Liver (tissue), 9 donors: ENCODE measurements around the gene CCDC141. TPM values are rescaled to one million over a fixed set of nuclear protein-coding genes. Genes with fewer than 3 reads are reported as not detected.

Experiments
- DNase-seq: peaks from one replicate; pipeline ENCODE4 v3.0.0-alpha.2; 2017; ENCODE audit warnings: low spot score
- H3K27ac ChIP-seq, 2 donors: one replicate each; pipeline ENCODE4 v1.7.0; 2013; ENCODE audit warnings: inconsistent platforms in 2 of 2, low read length in 2 of 2, control low read depth in 1 of 2, low read depth in 1 of 2, mild to moderate bottlenecking in 1 of 2
- H3K27me3 ChIP-seq, 4 donors: one replicate each; pipeline versions ENCODE4 v1.6.1 to v1.7.0; 2013; ENCODE audit warnings: low read length in 3 of 4, inconsistent platforms in 1 of 4, mild to moderate bottlenecking in 1 of 4, moderate library complexity in 1 of 4; ENCODE audit not compliant: control insufficient read depth in 4 of 4, insufficient read depth in 4 of 4
- H3K36me3 ChIP-seq, 4 donors: one replicate each; pipeline versions ENCODE4 v1.6.1 to v1.7.0; 2013; ENCODE audit warnings: low read length in 3 of 4, mild to moderate bottlenecking in 3 of 4, low read depth in 1 of 4, moderate library complexity in 1 of 4; ENCODE audit not compliant: control insufficient read depth in 4 of 4, insufficient read depth in 3 of 4
- H3K4me1 ChIP-seq, 4 donors: one replicate each; pipeline versions ENCODE4 v1.6.1 to v1.7.0; 2013; ENCODE audit warnings: low read length in 3 of 4, mild to moderate bottlenecking in 3 of 4, moderate library complexity in 1 of 4; ENCODE audit not compliant: control insufficient read depth in 4 of 4, insufficient read depth in 4 of 4
- H3K4me3 ChIP-seq, 3 donors: one replicate each; pipeline versions ENCODE4 v1.6.1 to v1.7.0; 2013; ENCODE audit warnings: low read length in 3 of 3, control low read depth in 1 of 3, low read depth in 1 of 3, mild to moderate bottlenecking in 1 of 3
- H3K9ac ChIP-seq, 2 donors: one replicate each; pipeline ENCODE4 v1.7.0; 2013; ENCODE audit warnings: low read length in 2 of 2, mild to moderate bottlenecking in 2 of 2, moderate library complexity in 2 of 2, control low read depth in 1 of 2, low read depth in 1 of 2
- H3K9me3 ChIP-seq, 4 donors: one replicate each; pipeline versions ENCODE4 v1.6.1 to v1.7.0; 2013; ENCODE audit warnings: low read length in 3 of 4; ENCODE audit not compliant: control insufficient read depth in 4 of 4
- CTCF ChIP-seq: fragments of 150-350 bp; IDR thresholded peaks from 2 replicates; pipeline ENCODE4 v1.5.1; 2017; ENCODE audit warnings: improper control_type of control experiment, low read depth, low read length; ENCODE audit not compliant: missing input control
- EGR1 ChIP-seq, 2 donors: IDR thresholded peaks; 2 replicates each; pipeline ENCODE4 v1.6.1; 2016 to 2018; ENCODE audit warnings: antibody characterized with exemption in 2 of 2, low read depth in 2 of 2
- FOXA1 ChIP-seq: IDR thresholded peaks from 2 replicates; pipeline ENCODE4 v1.6.1; 2016; ENCODE audit warnings: antibody characterized with exemption
- FOXA2 ChIP-seq: IDR thresholded peaks from 2 replicates; pipeline ENCODE4 v1.6.1; 2016; ENCODE audit warnings: antibody characterized with exemption
- GABPA ChIP-seq, 2 donors: IDR thresholded peaks in 1 of 2; conservative IDR thresholded peaks in 1 of 2; 2 replicates each; pipeline ENCODE4 v1.6.1; 2016; ENCODE audit warnings: antibody characterized with exemption in 2 of 2, mild to moderate bottlenecking in 1 of 2, moderate library complexity in 1 of 2
- HNF4A ChIP-seq, 2 donors: conservative IDR thresholded peaks; 2 replicates each; pipeline ENCODE4 v1.6.1; 2016; ENCODE audit warnings: antibody characterized with exemption in 2 of 2, mild to moderate bottlenecking in 2 of 2
- HNF4G ChIP-seq: IDR thresholded peaks from 2 replicates; pipeline ENCODE4 v1.6.1; 2016; ENCODE audit warnings: antibody characterized with exemption
- JUND ChIP-seq, 2 donors: IDR thresholded peaks; 2 replicates each; pipeline ENCODE4 v1.6.1; 2016; ENCODE audit warnings: antibody characterized with exemption in 2 of 2
- NR2F2 ChIP-seq: IDR thresholded peaks from 2 replicates; pipeline ENCODE4 v1.6.1; 2016; ENCODE audit warnings: antibody characterized with exemption
- RAD21 ChIP-seq, 2 donors: IDR thresholded peaks; 2 replicates each; pipeline ENCODE4 v1.6.1; 2016; ENCODE audit warnings: antibody characterized with exemption in 2 of 2, mild to moderate bottlenecking in 2 of 2
- RXRA ChIP-seq, 2 donors: IDR thresholded peaks; 2 replicates each; pipeline ENCODE4 v1.6.1; 2017 to 2018; ENCODE audit warnings: antibody characterized with exemption in 2 of 2, mild to moderate bottlenecking in 1 of 2
- TAF1 ChIP-seq: conservative IDR thresholded peaks from 2 replicates; pipeline ENCODE4 v1.6.1; 2016; ENCODE audit warnings: antibody characterized with exemption, mild to moderate bottlenecking
- YY1 ChIP-seq: IDR thresholded peaks from 2 replicates; pipeline ENCODE4 v1.6.1; 2016; ENCODE audit warnings: antibody characterized with exemption, mild to moderate bottlenecking
- WGBS: extraction: QIAGEN DNeasy Blood & Tissue Kit; methylation state at CpG from one replicate; pipeline ENCODE4 v1.1.7; 2013; 5-methylcytosine and 5-hydroxymethylcytosine counted together
- polyA plus RNA-seq, 2 donors: library from polyadenylated mRNA; stranded (reverse) in 1 of 2; unstranded in 1 of 2; fragments of 200-250 nt in 1 of 2; fragments of >200 nt in 1 of 2; fragmentation: Nextera tagmentation in 1 of 2; extraction: Ambion mirVana in 1 of 2; gene quantifications; one replicate each; pipeline versions ENCODE4 v1.2.1 to v1.2.3, GENCODE V29; 2013 to 2015
- total RNA-seq, 2 donors: library from RNA; depleted of rRNA; stranded (reverse); fragments of >200 nt; gene quantifications; one replicate each; pipeline ENCODE4 v1.2.3, GENCODE V29; 2014
- TF ChIP-seq, protein P1 (sequence below): IDR thresholded peaks from 2 replicates; pipeline ENCODE4 v1.6.1; 2016; ENCODE audit warnings: antibody characterized with exemption, mild to moderate bottlenecking
- TF ChIP-seq, protein P2 (sequence below): IDR thresholded peaks from 2 replicates; pipeline ENCODE4 v1.6.1; 2016; ENCODE audit warnings: antibody characterized with exemption
- TF ChIP-seq, protein P3 (sequence below): IDR thresholded peaks from 2 replicates; pipeline ENCODE4 v1.6.1; 2016; ENCODE audit warnings: antibody characterized with exemption
- donor health status: healthy.
- donor health status: healthy.
- donor health status: healthy.
- donor health status: healthy.
- donor health status: healthy.

Gene CCDC141
- total and polyA plus RNA-seq, 4 donors = 0.05 to 1.0 (median 0.39) TPM

DNA sequence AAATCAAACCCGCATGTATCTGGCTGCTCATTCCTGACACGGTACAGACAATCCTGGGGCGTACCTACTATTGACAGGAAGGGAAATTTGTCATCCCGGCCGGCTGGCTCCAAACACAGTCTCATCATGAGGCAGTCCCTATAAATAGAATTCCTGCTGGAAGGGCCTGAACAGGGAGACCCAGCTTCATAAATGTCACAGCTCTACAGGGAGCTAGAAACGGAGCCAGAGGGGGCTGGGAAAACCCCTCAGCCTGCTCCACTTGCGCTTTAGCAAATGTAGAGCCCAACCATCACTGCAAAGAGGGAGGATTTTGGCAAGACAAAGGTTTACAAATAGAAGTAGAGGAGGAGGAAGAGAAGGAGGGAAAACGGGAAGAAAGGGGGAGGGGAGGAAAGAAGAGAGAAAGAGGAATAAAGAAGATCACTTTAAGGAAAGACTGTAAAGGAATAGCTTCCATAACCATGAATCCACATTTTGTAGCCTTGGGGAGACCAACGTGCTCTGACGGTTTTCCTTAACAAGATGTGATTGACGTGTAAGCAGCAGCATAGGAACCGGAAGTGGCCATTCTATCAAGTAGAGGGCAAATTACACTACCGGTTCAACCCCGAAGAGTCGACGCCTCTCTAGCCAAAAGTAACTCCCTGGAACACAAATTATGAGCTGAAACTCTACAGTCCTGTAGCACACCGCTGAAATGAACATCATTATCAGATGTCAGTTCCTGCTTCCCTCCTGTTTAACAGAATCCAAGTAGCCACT is 185.9 kb downstream of the CCDC141 start:
- TF ChIP-seq, protein P1, sequence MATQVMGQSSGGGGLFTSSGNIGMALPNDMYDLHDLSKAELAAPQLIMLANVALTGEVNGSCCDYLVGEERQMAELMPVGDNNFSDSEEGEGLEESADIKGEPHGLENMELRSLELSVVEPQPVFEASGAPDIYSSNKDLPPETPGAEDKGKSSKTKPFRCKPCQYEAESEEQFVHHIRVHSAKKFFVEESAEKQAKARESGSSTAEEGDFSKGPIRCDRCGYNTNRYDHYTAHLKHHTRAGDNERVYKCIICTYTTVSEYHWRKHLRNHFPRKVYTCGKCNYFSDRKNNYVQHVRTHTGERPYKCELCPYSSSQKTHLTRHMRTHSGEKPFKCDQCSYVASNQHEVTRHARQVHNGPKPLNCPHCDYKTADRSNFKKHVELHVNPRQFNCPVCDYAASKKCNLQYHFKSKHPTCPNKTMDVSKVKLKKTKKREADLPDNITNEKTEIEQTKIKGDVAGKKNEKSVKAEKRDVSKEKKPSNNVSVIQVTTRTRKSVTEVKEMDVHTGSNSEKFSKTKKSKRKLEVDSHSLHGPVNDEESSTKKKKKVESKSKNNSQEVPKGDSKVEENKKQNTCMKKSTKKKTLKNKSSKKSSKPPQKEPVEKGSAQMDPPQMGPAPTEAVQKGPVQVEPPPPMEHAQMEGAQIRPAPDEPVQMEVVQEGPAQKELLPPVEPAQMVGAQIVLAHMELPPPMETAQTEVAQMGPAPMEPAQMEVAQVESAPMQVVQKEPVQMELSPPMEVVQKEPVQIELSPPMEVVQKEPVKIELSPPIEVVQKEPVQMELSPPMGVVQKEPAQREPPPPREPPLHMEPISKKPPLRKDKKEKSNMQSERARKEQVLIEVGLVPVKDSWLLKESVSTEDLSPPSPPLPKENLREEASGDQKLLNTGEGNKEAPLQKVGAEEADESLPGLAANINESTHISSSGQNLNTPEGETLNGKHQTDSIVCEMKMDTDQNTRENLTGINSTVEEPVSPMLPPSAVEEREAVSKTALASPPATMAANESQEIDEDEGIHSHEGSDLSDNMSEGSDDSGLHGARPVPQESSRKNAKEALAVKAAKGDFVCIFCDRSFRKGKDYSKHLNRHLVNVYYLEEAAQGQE = no peak
- TF ChIP-seq NR2F2 (no peak), TAF1 (no peak), YY1 (no peak), JUND (IDR thresholded peaks at IDR 0.05) (no peak), FOXA1 (no peak), RAD21 (IDR thresholded peaks at IDR 0.05) (no peak), GABPA (IDR thresholded peaks at IDR 0.05 in 1 of 2, conservative IDR thresholded peaks at IDR 0.05 in 1 of 2) (no peak), EGR1 (IDR thresholded peaks at IDR 0.05; ENCODE audit: low read depth in 2 of 2) (no peak), RXRA (IDR thresholded peaks at IDR 0.05) (no peak), HNF4G (no peak), CTCF (no peak), FOXA2 (no peak), HNF4A (conservative IDR thresholded peaks at IDR 0.05) (no peak)
- TF ChIP-seq, protein P2, sequence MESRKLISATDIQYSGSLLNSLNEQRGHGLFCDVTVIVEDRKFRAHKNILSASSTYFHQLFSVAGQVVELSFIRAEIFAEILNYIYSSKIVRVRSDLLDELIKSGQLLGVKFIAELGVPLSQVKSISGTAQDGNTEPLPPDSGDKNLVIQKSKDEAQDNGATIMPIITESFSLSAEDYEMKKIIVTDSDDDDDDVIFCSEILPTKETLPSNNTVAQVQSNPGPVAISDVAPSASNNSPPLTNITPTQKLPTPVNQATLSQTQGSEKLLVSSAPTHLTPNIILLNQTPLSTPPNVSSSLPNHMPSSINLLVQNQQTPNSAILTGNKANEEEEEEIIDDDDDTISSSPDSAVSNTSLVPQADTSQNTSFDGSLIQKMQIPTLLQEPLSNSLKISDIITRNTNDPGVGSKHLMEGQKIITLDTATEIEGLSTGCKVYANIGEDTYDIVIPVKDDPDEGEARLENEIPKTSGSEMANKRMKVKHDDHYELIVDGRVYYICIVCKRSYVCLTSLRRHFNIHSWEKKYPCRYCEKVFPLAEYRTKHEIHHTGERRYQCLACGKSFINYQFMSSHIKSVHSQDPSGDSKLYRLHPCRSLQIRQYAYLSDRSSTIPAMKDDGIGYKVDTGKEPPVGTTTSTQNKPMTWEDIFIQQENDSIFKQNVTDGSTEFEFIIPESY = no peak
- TF ChIP-seq, protein P3, sequence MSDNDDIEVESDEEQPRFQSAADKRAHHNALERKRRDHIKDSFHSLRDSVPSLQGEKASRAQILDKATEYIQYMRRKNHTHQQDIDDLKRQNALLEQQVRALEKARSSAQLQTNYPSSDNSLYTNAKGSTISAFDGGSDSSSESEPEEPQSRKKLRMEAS = no peak
- no peak for DNase-seq
- Histone ChIP-seq H3K36me3 (no peaks in the 10 kb centered on the region), H3K27ac (peak overlapping the region in 1 of 2 donors; percentile 32), H3K9me3 (no peaks in the 10 kb centered on the region), H3K4me3 (no peak overlapping the region), H3K9ac (no peak overlapping the region), H3K27me3 (peaks cover 0 to 5% (median 0%) of the 10 kb centered on the region in 4 donors), H3K4me1 (no peaks in the 10 kb centered on the region)
- 73% methylated on average over 17 of the region's 17 CpGs for WGBS
